SH-SY5Y (cell line): ENCODE data around the gene KRT17.

Experiments used
- GATA2 ChIP-seq: IDR thresholded peaks from 2 replicates; pipeline ENCODE4 v1.6.1; 2011; ENCODE audit warnings: mild to moderate bottlenecking, low read depth, low read length
- GATA3 ChIP-seq: IDR thresholded peaks from 2 replicates; pipeline ENCODE4 v1.6.1; 2011; ENCODE audit warnings: low read depth, mild to moderate bottlenecking, low read length, moderate library complexity

Gene KRT17

GRCh38 chr17:41647940-41648410 is 23.6 kb upstream of the KRT17 start:
- TF ChIP-seq GATA3, result no peak
- TF ChIP-seq GATA2, result no peak

GRCh38 chr17:41647038-41647813 is 22.9 kb upstream of the KRT17 start:
- no peak for TF ChIP-seq GATA3
- no peak for TF ChIP-seq GATA2

GRCh38 chr17:41642252-41643156 is 18.1 kb upstream of the KRT17 start:
- no peak for TF ChIP-seq GATA3
- no peak for TF ChIP-seq GATA2

- TF ChIP-seq GATA3, result no peak
Measured at GRCh38 chr17:41639492-41640473, 15.4 kb upstream of the KRT17 start.

- TF ChIP-seq GATA3 (no peak), GATA2 (no peak)
Measured at GRCh38 chr17:41638941-41639340, 14.6 kb upstream of the KRT17 start.

GRCh38 chr17:41638194-41638593 is 13.8 kb upstream of the KRT17 start:
- TF ChIP-seq GATA3 (no peak), GATA2 (no peak)

GRCh38 chr17:41636652-41637051 is 12.3 kb upstream of the KRT17 start:
- TF ChIP-seq GATA2 (no peak), GATA3 (no peak)

GRCh38 chr17:41635121-41636097 is 11.0 kb upstream of the KRT17 start:
- TF ChIP-seq GATA3, result no peak
- peak; percentile 88 for TF ChIP-seq GATA2

GRCh38 chr17:41634639-41635038 is 10.3 kb upstream of the KRT17 start:
- TF ChIP-seq GATA3 (no peak), GATA2 (no peak)

- no peak for TF ChIP-seq GATA2
- TF ChIP-seq GATA3, result no peak
Measured at GRCh38 chr17:41633556-41634199, 9.3 kb upstream of the KRT17 start.

- TF ChIP-seq GATA3 (no peak), GATA2 (no peak)
Measured at GRCh38 chr17:41632482-41633105, 8.2 kb upstream of the KRT17 start.

GRCh38 chr17:41631898-41632285 is 7.5 kb upstream of the KRT17 start:
- TF ChIP-seq GATA3 (no peak), GATA2 (no peak)
